Smooth muscle cell (in vitro differentiated cells): ENCODE data around the gene GPC6. TPM values are rescaled to one million over a fixed set of nuclear protein-coding genes. Genes with fewer than 3 reads are reported as not detected.

Source experiments
- DNase-seq: peaks from one replicate; lab custom pipeline; 2025; ENCODE audit not compliant: unreplicated experiment; lab: John Stamatoyannopoulos, UW
- H2AFZ ChIP-seq: fragments of 200-600 bp; sonication (generic); 2 replicates; pipeline ENCODE4 v1.6.0; 2016; ENCODE audit warnings: antibody characterized with exemption, low read depth, mild to moderate bottlenecking
- H3F3A ChIP-seq: fragments of 200-600 bp; sonication (generic); 2 replicates; pipeline ENCODE4 v1.6.0; 2017; ENCODE audit warnings: antibody characterized with exemption, low read depth
- H3K27ac ChIP-seq: fragments of 200-600 bp; sonication (generic); 2 replicates; pipeline ENCODE4 v1.5.1; 2016; ENCODE audit warnings: low read depth, mild to moderate bottlenecking
- H3K27me3 ChIP-seq: fragments of 200-600 bp; sonication (generic); 2 replicates; pipeline ENCODE4 v1.6.1; 2016; ENCODE audit warnings: low read depth, mild to moderate bottlenecking
- H3K36me3 ChIP-seq: fragments of 200-600 bp; sonication (generic); 2 replicates; pipeline ENCODE4 v1.5.1; 2016; ENCODE audit warnings: low read depth
- H3K4me1 ChIP-seq: fragments of 200-600 bp; sonication (generic); 2 replicates; pipeline ENCODE4 v1.5.1; 2016; ENCODE audit warnings: low read depth
- H3K4me2 ChIP-seq: fragments of 200-600 bp; sonication (generic); 2 replicates; pipeline ENCODE4 v1.6.0; 2016; ENCODE audit warnings: mild to moderate bottlenecking
- H3K4me3 ChIP-seq: fragments of 200-600 bp; sonication (generic); 2 replicates; pipeline ENCODE4 v1.5.1; 2016; ENCODE audit warnings: mild to moderate bottlenecking
- H3K79me2 ChIP-seq: fragments of 200-600 bp; sonication (generic); 2 replicates; pipeline ENCODE4 v1.6.0; 2016; ENCODE audit warnings: low read depth, mild to moderate bottlenecking
- H3K9ac ChIP-seq: fragments of 200-600 bp; sonication (generic); 2 replicates; pipeline ENCODE4 v1.6.0; 2016; ENCODE audit warnings: low read depth
- H3K9me3 ChIP-seq: fragments of 200-600 bp; sonication (generic); replicated peaks from 2 replicates; pipeline ENCODE4 v1.5.1; 2016; ENCODE audit warnings: low read depth
- H4K20me1 ChIP-seq: fragments of 200-600 bp; sonication (generic); 2 replicates; pipeline ENCODE4 v1.6.0; 2016; ENCODE audit warnings: low read depth
- WGBS: methylation state at CpG from one replicate; pipeline ENCODE4 v1.1.7; 2016; ENCODE audit warnings: low lambda C conversion rate; 5-methylcytosine and 5-hydroxymethylcytosine counted together
- polyA plus RNA-seq: library from polyadenylated mRNA; unstranded; fragments of >200 nt; fragmentation: Nextera tagmentation; extraction: Ambion mirVana; gene quantifications from 2 replicates; pipeline ENCODE4 v1.2.1, GENCODE V29; 2016
- total RNA-seq: library from RNA; depleted of rRNA; stranded (reverse); fragments of >200 nt; gene quantifications from 2 replicates; pipeline ENCODE4 v1.2.3, GENCODE V29; 2014
- TF ChIP-seq, protein P1 (sequence below): fragments of 200-600 bp; sonication (generic); IDR thresholded peaks from 2 replicates; pipeline ENCODE4 v1.5.1; 2017; ENCODE audit warnings: borderline replicate concordance, mild to moderate bottlenecking, antibody characterized with exemption; ENCODE audit not compliant: insufficient read depth, poor library complexity, severe bottlenecking

Gene GPC6
- total and polyA plus RNA-seq, 2 experiments from 2014 or later: 19.7 to 68.5 TPM

DNA sequence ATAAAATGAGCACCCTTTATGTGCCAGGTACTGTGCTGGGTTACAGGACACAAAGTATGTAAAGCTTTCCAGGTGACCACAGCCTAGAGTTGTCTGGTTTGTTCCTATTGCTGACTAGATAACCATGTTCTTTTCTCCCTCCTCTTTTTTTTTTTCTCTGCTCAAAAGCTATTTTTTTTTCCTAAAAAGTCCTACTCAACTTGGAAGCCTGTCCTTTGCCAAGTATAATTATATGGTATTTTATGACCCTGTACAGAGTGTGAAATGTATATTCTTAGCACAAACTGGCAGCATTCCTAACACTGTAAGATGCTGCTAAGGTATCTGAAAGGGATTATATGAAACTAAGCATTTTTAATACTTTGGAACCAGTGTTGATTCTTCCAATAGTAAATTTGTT, 171.0 kb downstream of the GPC6 start:
- Histone ChIP-seq H3K27ac (no peak overlapping the region), H3K9ac (no peak overlapping the region), H3K4me2 (no peak overlapping the region), H3K4me3 (no peak overlapping the region), H3K36me3 (no peaks in the 10 kb centered on the region), H3K79me2 (peaks cover 7% of the 10 kb centered on the region), H3K4me1 (no peaks in the 10 kb centered on the region), H3K9me3 (no peaks in the 10 kb centered on the region), H3K27me3 (no peaks in the 10 kb centered on the region), H2AFZ (no peak overlapping the region), H3F3A (no peaks in the 10 kb centered on the region), H4K20me1 (no peaks in the 10 kb centered on the region)
- no peak for DNase-seq
- TF ChIP-seq, protein P1, sequence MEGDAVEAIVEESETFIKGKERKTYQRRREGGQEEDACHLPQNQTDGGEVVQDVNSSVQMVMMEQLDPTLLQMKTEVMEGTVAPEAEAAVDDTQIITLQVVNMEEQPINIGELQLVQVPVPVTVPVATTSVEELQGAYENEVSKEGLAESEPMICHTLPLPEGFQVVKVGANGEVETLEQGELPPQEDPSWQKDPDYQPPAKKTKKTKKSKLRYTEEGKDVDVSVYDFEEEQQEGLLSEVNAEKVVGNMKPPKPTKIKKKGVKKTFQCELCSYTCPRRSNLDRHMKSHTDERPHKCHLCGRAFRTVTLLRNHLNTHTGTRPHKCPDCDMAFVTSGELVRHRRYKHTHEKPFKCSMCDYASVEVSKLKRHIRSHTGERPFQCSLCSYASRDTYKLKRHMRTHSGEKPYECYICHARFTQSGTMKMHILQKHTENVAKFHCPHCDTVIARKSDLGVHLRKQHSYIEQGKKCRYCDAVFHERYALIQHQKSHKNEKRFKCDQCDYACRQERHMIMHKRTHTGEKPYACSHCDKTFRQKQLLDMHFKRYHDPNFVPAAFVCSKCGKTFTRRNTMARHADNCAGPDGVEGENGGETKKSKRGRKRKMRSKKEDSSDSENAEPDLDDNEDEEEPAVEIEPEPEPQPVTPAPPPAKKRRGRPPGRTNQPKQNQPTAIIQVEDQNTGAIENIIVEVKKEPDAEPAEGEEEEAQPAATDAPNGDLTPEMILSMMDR: no peak

DNA sequence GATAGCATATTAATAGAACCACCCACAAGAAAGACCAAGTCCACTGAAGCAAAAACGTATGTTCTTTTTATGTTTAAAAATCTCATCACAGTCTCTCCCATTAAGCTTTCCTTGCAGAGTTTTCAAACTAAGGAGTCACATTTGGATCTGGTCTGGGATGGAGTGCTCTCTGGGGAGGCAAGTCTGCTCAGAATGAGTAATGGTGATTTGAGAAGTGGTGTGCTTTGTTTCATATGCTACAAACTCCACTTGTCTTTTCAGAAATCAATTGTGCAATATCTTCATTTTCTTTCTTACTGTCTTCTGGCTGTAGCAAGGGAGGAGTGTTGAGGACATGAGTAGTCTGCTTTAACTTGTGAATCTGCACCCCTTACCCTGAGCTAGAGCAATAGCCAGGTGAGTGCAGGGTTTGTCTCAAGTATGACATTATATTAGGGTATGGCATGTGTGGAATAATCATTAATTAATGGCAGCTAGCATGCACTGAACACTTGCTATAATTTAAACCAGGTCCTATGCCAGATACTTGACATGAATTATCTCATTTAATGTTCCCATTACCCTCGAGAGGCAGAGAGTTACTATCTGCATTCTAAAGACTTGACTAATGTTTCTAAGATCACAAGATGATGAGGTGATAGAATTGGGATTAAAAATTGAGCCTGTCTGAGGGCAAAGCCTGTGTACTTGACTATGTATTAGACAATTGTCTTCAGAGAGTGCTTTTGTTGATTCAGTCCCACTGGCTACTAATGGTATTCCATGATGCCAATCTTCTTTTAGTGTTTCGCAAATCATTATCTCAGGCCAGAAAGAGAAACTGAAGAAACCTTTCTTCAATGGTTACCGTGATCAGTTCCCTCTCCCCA, 171.8 kb downstream of the GPC6 start:
- Histone ChIP-seq H3K4me3 (no peak overlapping the region), H3K36me3 (no peaks in the 10 kb centered on the region), H3K79me2 (peaks cover 11% of the 10 kb centered on the region), H3K9me3 (no peaks in the 10 kb centered on the region), H3K4me1 (no peaks in the 10 kb centered on the region), H3K27ac (no peak overlapping the region), H2AFZ (no peak overlapping the region), H3K27me3 (no peaks in the 10 kb centered on the region), H3F3A (no peaks in the 10 kb centered on the region), H4K20me1 (no peaks in the 10 kb centered on the region), H3K4me2 (no peak overlapping the region), H3K9ac (no peak overlapping the region)
- DNase-seq: no peak
- 76% methylated on average over 4 of the region's 4 CpGs for WGBS
- TF ChIP-seq, protein P1: no peak

DNA sequence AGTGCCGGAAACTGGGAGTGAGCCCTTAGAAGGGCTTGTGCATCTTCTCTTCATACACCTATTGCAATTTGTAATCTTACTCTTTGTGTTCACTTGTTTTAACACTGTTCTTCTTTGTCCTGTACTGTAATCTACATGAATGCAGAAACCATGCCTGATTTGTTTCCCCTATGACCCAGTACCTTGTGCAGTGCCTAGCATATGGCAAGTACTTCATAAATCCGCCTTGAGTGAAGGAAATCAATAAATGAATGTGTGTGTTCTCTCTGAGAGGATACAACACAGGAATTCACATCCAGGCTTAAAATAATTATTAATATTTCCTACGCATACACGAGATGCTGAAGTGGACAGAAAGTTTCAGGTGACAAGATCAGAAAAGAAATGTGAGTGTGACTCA, 172.6 kb downstream of the GPC6 start:
- H3K36me3 ChIP-seq: no peaks in the 10 kb centered on the region
- H3K9ac ChIP-seq: no peak overlapping the region
- H3K4me2 ChIP-seq: no peak overlapping the region
- no peak overlapping the region for H2AFZ ChIP-seq
- H3K4me3 ChIP-seq: no peak overlapping the region
- H3F3A ChIP-seq: no peaks in the 10 kb centered on the region
- WGBS: 91% methylated on average over 4 of the region's 4 CpGs
- TF ChIP-seq, protein P1: no peak
- H3K27ac ChIP-seq: no peak overlapping the region
- no peaks in the 10 kb centered on the region for H3K27me3 ChIP-seq
- DNase-seq: no peak
- H3K79me2 ChIP-seq: peaks cover 19% of the 10 kb centered on the region
- no peaks in the 10 kb centered on the region for H3K9me3 ChIP-seq
- no peaks in the 10 kb centered on the region for H4K20me1 ChIP-seq
- H3K4me1 ChIP-seq: no peaks in the 10 kb centered on the region

DNA sequence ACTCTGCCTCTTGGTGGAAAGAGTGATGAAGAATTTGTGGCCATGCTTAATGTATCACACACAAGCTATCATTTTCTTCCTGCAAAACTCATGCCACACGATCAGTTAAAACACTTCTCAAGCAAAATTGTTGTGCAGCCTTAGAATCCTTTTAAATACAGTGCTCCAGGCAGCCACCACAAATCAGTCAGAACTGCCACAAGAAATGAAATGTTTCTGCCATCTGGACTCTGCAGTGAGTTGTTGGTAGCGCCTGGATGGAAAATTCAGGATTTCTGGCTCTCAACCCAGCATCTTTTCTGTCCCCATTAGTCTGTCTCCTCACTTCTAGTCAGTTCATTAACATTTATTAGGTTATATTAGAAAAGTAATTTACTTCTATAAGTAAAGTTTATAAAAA, 179.5 kb downstream of the GPC6 start:
- no peaks in the 10 kb centered on the region for H3K27me3 ChIP-seq
- WGBS: 77% methylated on average over 2 of the region's 2 CpGs

More for the DNA sequence above, 179.5 kb downstream of the GPC6 start:
- TF ChIP-seq, protein P1: no peak
- H3K36me3 ChIP-seq: no peaks in the 10 kb centered on the region
- peaks cover 5% of the 10 kb centered on the region for H4K20me1 ChIP-seq
- peaks cover 15% of the 10 kb centered on the region for H3K79me2 ChIP-seq
- no peak overlapping the region for H3K4me3 ChIP-seq
- H3F3A ChIP-seq: no peaks in the 10 kb centered on the region
- H3K9me3 ChIP-seq: no peaks in the 10 kb centered on the region
- H3K9ac ChIP-seq: no peak overlapping the region
- no peak for DNase-seq
- H3K4me1 ChIP-seq: no peaks in the 10 kb centered on the region
- no peak overlapping the region for H2AFZ ChIP-seq
- no peak overlapping the region for H3K4me2 ChIP-seq
- no peak overlapping the region for H3K27ac ChIP-seq
